Measurements from ENCODE around the gene EPHA6. TPM values are rescaled to one million over a fixed set of nuclear protein-coding genes. Genes with fewer than 3 reads are reported as not detected.

The EPHA6 gene
- total RNA-seq, 1 experiment from 2014 or later, result 3.6 TPM

DNA sequence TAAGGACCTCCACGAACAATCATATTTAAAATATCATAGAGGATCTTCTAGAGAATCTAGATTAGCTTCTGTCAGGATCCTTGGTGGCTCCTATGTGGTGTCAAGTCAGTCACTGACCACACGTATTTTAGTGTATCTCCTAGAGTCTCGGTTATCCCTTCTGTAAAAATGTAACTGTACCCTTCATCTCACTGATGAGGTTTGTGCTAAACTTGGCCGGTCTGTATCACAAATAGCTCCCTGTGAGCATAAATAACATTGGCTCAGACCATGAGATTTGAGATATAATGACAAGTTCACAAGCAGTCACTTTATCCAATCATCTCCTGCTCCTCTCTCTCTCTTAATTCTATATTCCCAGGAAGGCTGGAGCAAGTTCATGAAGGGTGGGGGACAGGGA lies 856.6 kb downstream of the EPHA6 start:
- BruUV-seq (replicated peaks), result no TSS peak
- intact Hi-C loops (cut with micrococcal nuclease), result no loop called here
- Histone ChIP-seq H3K27ac (ENCODE audit: low read length) (no peak overlapping the region), H3K9me3 (ENCODE audit: low read length) (no peaks in the 10 kb centered on the region), H3F3A (ENCODE audit: low read length, unreplicated experiment) (no peaks in the 10 kb centered on the region), H4K20me1 (ENCODE audit: low read length) (no peaks in the 10 kb centered on the region), H3K36me3 (ENCODE audit: low read depth, low read length) (no peaks in the 10 kb centered on the region), H3K4me2 (ENCODE audit: low read length) (no peak overlapping the region), H3K27me3 (ENCODE audit: low read length) (peaks cover 10% of the 10 kb centered on the region), H3K4me1 (ENCODE audit: insufficient read depth, low read length) (no peaks in the 10 kb centered on the region), H3K79me2 (ENCODE audit: low read length) (no peaks in the 10 kb centered on the region), H3K9ac (ENCODE audit: low read length) (no peak overlapping the region), H3K4me3 (ENCODE audit: low read length) (no peak overlapping the region), H2AFZ (ENCODE audit: low read length) (no peak overlapping the region), H3K9me2 (replicated peaks; ENCODE audit: low read length) (no peaks in the 10 kb centered on the region)
- ATAC-seq, result no peak
- ChIA-PET CTCF (no interaction called here), POLR2A (ENCODE audit: unreplicated experiment) (no interaction called here)
- TF ChIP-seq EZH2phosphoT487 (IDR thresholded peaks at IDR 0.05; ENCODE audit: borderline replicate concordance, low read length), result no peak
- DNase-seq, result no peak

DNA sequence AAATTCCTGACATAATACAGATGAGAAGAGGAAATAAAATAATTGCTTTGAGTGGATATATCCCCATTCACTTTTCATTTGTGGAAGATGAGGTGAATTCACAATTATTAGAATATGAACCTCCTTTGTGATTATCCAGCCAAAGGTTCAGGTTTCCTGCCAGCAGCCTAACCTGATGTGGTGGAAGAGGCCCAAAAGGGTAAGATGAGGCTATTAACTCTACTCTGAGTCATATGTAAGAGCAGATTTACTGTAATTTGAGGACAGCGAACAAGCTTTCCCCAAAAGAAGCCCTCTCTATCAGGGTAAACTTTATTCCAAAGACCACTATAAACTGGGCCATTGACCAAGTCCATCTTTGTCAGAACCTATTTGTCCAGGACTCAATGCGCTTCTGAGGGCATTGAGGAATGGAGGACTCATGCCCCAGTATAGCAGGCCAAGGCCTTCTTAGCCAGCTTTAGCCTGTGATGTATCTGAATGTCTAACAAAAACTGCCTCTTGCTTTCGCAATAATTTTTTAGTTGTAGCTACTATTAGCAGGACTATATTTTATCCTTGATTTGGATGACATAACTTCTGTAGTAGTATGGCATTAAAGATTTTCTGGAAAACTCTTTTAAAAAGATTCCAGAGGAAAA lies 859.1 kb downstream of the EPHA6 start:
- no peaks in the 10 kb centered on the region for H3K36me3 ChIP-seq (ENCODE audit: low read depth, low read length)
- no peaks in the 10 kb centered on the region for H3K79me2 ChIP-seq (ENCODE audit: low read length)
- H3K9ac ChIP-seq (ENCODE audit: low read length), result no peak overlapping the region
- intact Hi-C loops (cut with micrococcal nuclease), result no loop called here
- ChIA-PET POLR2A (ENCODE audit: unreplicated experiment) (no interaction called here), CTCF (no interaction called here)
- no peak overlapping the region for H3K27ac ChIP-seq (ENCODE audit: low read length)
- BruUV-seq (replicated peaks), result no TSS peak
- DNase-seq (no peak), ATAC-seq (no peak)
- peaks cover 14% of the 10 kb centered on the region for H3K27me3 ChIP-seq (ENCODE audit: low read length)
- no peaks in the 10 kb centered on the region for H3K4me1 ChIP-seq (ENCODE audit: insufficient read depth, low read length)
- H2AFZ ChIP-seq (ENCODE audit: low read length), result no peak overlapping the region
- H3K9me3 ChIP-seq (ENCODE audit: low read length), result no peaks in the 10 kb centered on the region
- H3K4me3 ChIP-seq (ENCODE audit: low read length), result no peak overlapping the region
- H3K4me2 ChIP-seq (ENCODE audit: low read length), result no peak overlapping the region
- no peak for TF ChIP-seq EZH2 (IDR thresholded peaks at IDR 0.05; ENCODE audit: low read length, unreplicated experiment)
- no peak for TF ChIP-seq EZH2phosphoT487 (IDR thresholded peaks at IDR 0.05; ENCODE audit: borderline replicate concordance, low read length)
- TF ChIP-seq, protein P1, sequence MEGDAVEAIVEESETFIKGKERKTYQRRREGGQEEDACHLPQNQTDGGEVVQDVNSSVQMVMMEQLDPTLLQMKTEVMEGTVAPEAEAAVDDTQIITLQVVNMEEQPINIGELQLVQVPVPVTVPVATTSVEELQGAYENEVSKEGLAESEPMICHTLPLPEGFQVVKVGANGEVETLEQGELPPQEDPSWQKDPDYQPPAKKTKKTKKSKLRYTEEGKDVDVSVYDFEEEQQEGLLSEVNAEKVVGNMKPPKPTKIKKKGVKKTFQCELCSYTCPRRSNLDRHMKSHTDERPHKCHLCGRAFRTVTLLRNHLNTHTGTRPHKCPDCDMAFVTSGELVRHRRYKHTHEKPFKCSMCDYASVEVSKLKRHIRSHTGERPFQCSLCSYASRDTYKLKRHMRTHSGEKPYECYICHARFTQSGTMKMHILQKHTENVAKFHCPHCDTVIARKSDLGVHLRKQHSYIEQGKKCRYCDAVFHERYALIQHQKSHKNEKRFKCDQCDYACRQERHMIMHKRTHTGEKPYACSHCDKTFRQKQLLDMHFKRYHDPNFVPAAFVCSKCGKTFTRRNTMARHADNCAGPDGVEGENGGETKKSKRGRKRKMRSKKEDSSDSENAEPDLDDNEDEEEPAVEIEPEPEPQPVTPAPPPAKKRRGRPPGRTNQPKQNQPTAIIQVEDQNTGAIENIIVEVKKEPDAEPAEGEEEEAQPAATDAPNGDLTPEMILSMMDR (conservative IDR thresholded peaks at IDR 0.05; ENCODE audit: low read depth, low read length), result no peak
- H4K20me1 ChIP-seq (ENCODE audit: low read length), result no peaks in the 10 kb centered on the region
- H3K9me2 ChIP-seq (replicated peaks; ENCODE audit: low read length), result no peaks in the 10 kb centered on the region
- H3F3A ChIP-seq (ENCODE audit: low read length, unreplicated experiment), result no peaks in the 10 kb centered on the region

DNA sequence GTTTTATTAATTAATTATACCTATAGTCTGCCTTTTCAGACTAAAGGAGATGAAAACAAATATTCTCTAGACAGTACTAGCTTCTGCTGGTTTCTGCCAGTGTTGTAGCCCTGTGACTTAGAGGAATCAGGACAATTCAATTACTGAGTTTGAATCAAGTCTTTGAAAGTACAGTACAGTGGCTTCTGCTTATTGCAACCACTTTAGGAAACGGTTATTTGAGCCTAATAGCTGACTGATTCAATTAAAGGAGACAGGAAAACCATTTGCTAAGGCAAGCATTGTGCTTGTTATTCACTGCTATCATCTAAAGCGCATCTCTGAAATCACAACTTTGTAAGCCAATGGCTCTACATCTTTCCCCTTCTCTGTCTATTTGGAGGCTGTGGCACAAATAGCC lies 860.1 kb downstream of the EPHA6 start:
- POLR2A ChIA-PET (ENCODE audit: unreplicated experiment), result no interaction called here
- H2AFZ ChIP-seq (ENCODE audit: low read length), result no peak overlapping the region

More for the DNA sequence above, 860.1 kb downstream of the EPHA6 start:
- no peaks in the 10 kb centered on the region for H3K36me3 ChIP-seq (ENCODE audit: low read depth, low read length)
- no peak overlapping the region for H3K4me2 ChIP-seq (ENCODE audit: low read length)
- intact Hi-C loops (cut with micrococcal nuclease), result no loop called here
- H3K9ac ChIP-seq (ENCODE audit: low read length), result no peak overlapping the region
- H3K4me3 ChIP-seq (ENCODE audit: low read length), result no peak overlapping the region
- no peaks in the 10 kb centered on the region for H4K20me1 ChIP-seq (ENCODE audit: low read length)
- BruUV-seq (replicated peaks), result no TSS peak
- no peak for DNase-seq
- CTCF ChIA-PET, result no interaction called here
- ATAC-seq, result no peak
- peaks cover 14% of the 10 kb centered on the region for H3K27me3 ChIP-seq (ENCODE audit: low read length)
- H3K27ac ChIP-seq (ENCODE audit: low read length), result no peak overlapping the region
- H3K9me3 ChIP-seq (ENCODE audit: low read length), result no peaks in the 10 kb centered on the region
- H3K9me2 ChIP-seq (replicated peaks; ENCODE audit: low read length), result no peaks in the 10 kb centered on the region
- TF ChIP-seq EZH2 (IDR thresholded peaks at IDR 0.05; ENCODE audit: low read length, unreplicated experiment), result no peak
- TF ChIP-seq, protein P1 (conservative IDR thresholded peaks at IDR 0.05; ENCODE audit: low read depth, low read length), result no peak
- TF ChIP-seq EZH2phosphoT487 (IDR thresholded peaks at IDR 0.05; ENCODE audit: borderline replicate concordance, low read length), result no peak
- H3K79me2 ChIP-seq (ENCODE audit: low read length), result no peaks in the 10 kb centered on the region
- H3K4me1 ChIP-seq (ENCODE audit: insufficient read depth, low read length), result no peaks in the 10 kb centered on the region
- H3F3A ChIP-seq (ENCODE audit: low read length, unreplicated experiment), result no peaks in the 10 kb centered on the region
